ENCODE measurements around the gene LDLRAD3.

- no peak for TF ChIP-seq CTCF (IDR thresholded peaks at IDR 0.05)
- TF ChIP-seq POLR2A (IDR thresholded peaks at IDR 0.05) = no peak
These were observed 296.3 kb downstream of the LDLRAD3 start for GRCh38 chr11:36240173-36240572.

Measured in adrenal gland (tissue), 5 donors.